Glomerular visceral epithelial cell (primary cell): ENCODE measurements around the gene ACAA1.
A peak's percentile ranks its signal among the peaks of the same experiment; 100 is the strongest.
"Not testable (repeated sequence)": the region's sequence is repeated elsewhere in the genome, so short reads cannot be mapped to it uniquely, and the experiment has no call there.

ENCODE experiments used
- DNase-seq: peaks from one replicate; pipeline ENCODE4 v3.0.0-alpha.2; 2016; ENCODE audit errors: extremely low spot score

ACAA1 gene

GRCh38 chr3:38136777-38137614, at the start of gene ACAA1:
Gene ACAA1 (minus strand): TSS chr3:38137127. CDS start chr3:38137035, 92 bp downstream.
- DNase-seq = peak; percentile 99

GRCh38 chr3:38177181-38177580, 40.3 kb upstream of the ACAA1 start:
- DNase-seq = no peak

GRCh38 chr3:38173834-38174418, 37.0 kb upstream of the ACAA1 start:
- no peak for DNase-seq

- DNase-seq = no peak
These were observed 34.7 kb upstream of the ACAA1 start for GRCh38 chr3:38171622-38172021.

- DNase-seq = no peak
These were observed 33.8 kb upstream of the ACAA1 start for GRCh38 chr3:38170722-38171121.

- no peak for DNase-seq
These were observed 32.0 kb upstream of the ACAA1 start for GRCh38 chr3:38169027-38169317.

GRCh38 chr3:38168151-38169026, 31.5 kb upstream of the ACAA1 start:
- peak; percentile 11 for DNase-seq

- DNase-seq = no peak
These were observed 30.7 kb upstream of the ACAA1 start for GRCh38 chr3:38167591-38167990.

- DNase-seq = no peak
These were observed 28.9 kb upstream of the ACAA1 start for GRCh38 chr3:38165722-38166387.

GRCh38 chr3:38164952-38165721, 28.2 kb upstream of the ACAA1 start, which contains the start of gene OXSR1:
Gene OXSR1 (plus strand): TSS chr3:38165537. CDS start chr3:38165877, 340 bp downstream.
- peak; percentile 99 for DNase-seq

GRCh38 chr3:38164643-38164951, 27.7 kb upstream of the ACAA1 start:
- DNase-seq = no peak

- DNase-seq = no peak
These were observed 27.1 kb upstream of the ACAA1 start for GRCh38 chr3:38163841-38164642.

GRCh38 chr3:38163117-38163840, 26.4 kb upstream of the ACAA1 start:
- no peak for DNase-seq

GRCh38 chr3:38160704-38161103, 23.8 kb upstream of the ACAA1 start:
- not testable (repeated sequence) for DNase-seq

GRCh38 chr3:38158472-38158871, 21.5 kb upstream of the ACAA1 start:
- no peak for DNase-seq

- peak; percentile 48 for DNase-seq
These were observed 20.7 kb upstream of the ACAA1 start for GRCh38 chr3:38157595-38157994.

- DNase-seq = no peak
These were observed 20.2 kb upstream of the ACAA1 start for GRCh38 chr3:38157117-38157516.

GRCh38 chr3:38155825-38156224, 18.9 kb upstream of the ACAA1 start:
- DNase-seq = no peak

GRCh38 chr3:38154625-38155255, 17.8 kb upstream of the ACAA1 start:
- no peak for DNase-seq
